HEK293 (cell line): Measurements from ENCODE around the gene DPYD.

Experiments used
- CTCF ChIA-PET: fragments of 350-600 bp; formaldehyde crosslinking; extraction: SDS; loops from one replicate; lab custom pipeline; 2021; ENCODE audit warnings: antibody characterized with exemption; lab: Yijun Ruan, JAX
- POLR2A ChIA-PET: fragments of 300-600 bp; formaldehyde crosslinking; extraction: SDS; loops from one replicate; lab custom pipeline; 2020; ENCODE audit warnings: antibody characterized with exemption, inconsistent platforms; lab: Yijun Ruan, JAX
- H3K27ac ChIP-seq: fragments of 200-500 bp; sonication (Bioruptor generic); 2 replicates; pipeline ENCODE4 v1.5.1; 2014; ENCODE audit warnings: low read depth, low read length, control low read depth, inconsistent platforms; ENCODE audit errors: extremely low read depth
- H3K36me3 ChIP-seq, 2 experiments: fragments of 200-500 bp in 1 of 2; sonication (Bioruptor generic) in 1 of 2; 1 replicate in 1 of 2; 2 replicates in 1 of 2; pipeline ENCODE4 v1.5.1; 2014 to 2017; ENCODE audit warnings: inconsistent platforms in 2 of 2, low read length in 2 of 2; ENCODE audit not compliant: control insufficient read depth in 2 of 2, insufficient read depth in 1 of 2
- H3K4me1 ChIP-seq: fragments of 200-500 bp; sonication (Bioruptor generic); 2 replicates; pipeline ENCODE4 v1.5.1; 2014; ENCODE audit warnings: mild to moderate bottlenecking, low read length, inconsistent platforms; ENCODE audit not compliant: control insufficient read depth, insufficient read depth
- H3K4me3 ChIP-seq: 2 replicates; pipeline ENCODE4 v1.5.1; 2011; ENCODE audit warnings: low read depth, mild to moderate bottlenecking, control low read depth, low read length, moderate library complexity
- H3K9me3 ChIP-seq: fragments of 200-500 bp; sonication (Bioruptor generic); 2 replicates; pipeline ENCODE4 v1.5.1; 2014; ENCODE audit warnings: low read depth, low read length, inconsistent platforms; ENCODE audit not compliant: control insufficient read depth, insufficient read depth
- GLI2 ChIP-seq: fragments of 450-650 bp; formaldehyde crosslinking; IDR thresholded peaks from 2 replicates; pipeline ENCODE4; 2017; ENCODE audit warnings: missing biosample characterization, missing genetic modification characterization, low read depth, borderline replicate concordance
- GLIS2 ChIP-seq: fragments of 450-650 bp; formaldehyde crosslinking; IDR thresholded peaks from 2 replicates; pipeline ENCODE4 v1.5.1; 2016; ENCODE audit warnings: missing biosample characterization, missing genetic modification characterization
- HOXA7 ChIP-seq: sonication (generic); formaldehyde crosslinking; IDR thresholded peaks from 2 replicates; pipeline ENCODE4 v1.8.1; 2022; ENCODE audit warnings: missing genetic modification reagents, borderline replicate concordance
- KLF1 ChIP-seq: fragments of 450-650 bp; formaldehyde crosslinking; IDR thresholded peaks from 2 replicates; pipeline ENCODE4 v1.5.1; 2016; ENCODE audit warnings: missing biosample characterization, missing genetic modification characterization
- PBX3 ChIP-seq: sonication (generic); formaldehyde crosslinking; IDR thresholded peaks from 2 replicates; pipeline ENCODE4 v1.8.1; 2022; ENCODE audit warnings: mild to moderate bottlenecking, moderate library complexity, missing genetic modification reagents
- SCRT1 ChIP-seq: fragments of 450-650 bp; formaldehyde crosslinking; IDR thresholded peaks from 2 replicates; pipeline ENCODE4 v1.5.1; 2016; ENCODE audit warnings: missing biosample characterization, missing genetic modification characterization, borderline replicate concordance
- YY2 ChIP-seq: fragments of 450-650 bp; formaldehyde crosslinking; IDR thresholded peaks from 2 replicates; pipeline ENCODE4 v1.5.1; 2016; ENCODE audit warnings: missing biosample characterization, missing genetic modification characterization
- ZNF114 ChIP-seq: fragments of 450-650 bp; formaldehyde crosslinking; IDR thresholded peaks from 2 replicates; pipeline ENCODE4 v1.5.0; 2017; ENCODE audit warnings: missing biosample characterization, missing genetic modification characterization
- ZNF184 ChIP-seq: fragments of 450-650 bp; IDR thresholded peaks from 2 replicates; pipeline ENCODE4 v1.5.1; 2018; ENCODE audit warnings: missing biosample characterization, mild to moderate bottlenecking, missing genetic modification characterization
- ZNF19 ChIP-seq: fragments of 450-650 bp; formaldehyde crosslinking; IDR thresholded peaks from 2 replicates; pipeline ENCODE4; 2016; ENCODE audit warnings: missing biosample characterization, missing genetic modification characterization, low read depth
- ZNF211 ChIP-seq: fragments of 450-650 bp; formaldehyde crosslinking; IDR thresholded peaks from 2 replicates; pipeline ENCODE4 v1.5.1; 2016; ENCODE audit warnings: low read depth, missing biosample characterization, missing genetic modification characterization
- ZNF221 ChIP-seq: fragments of 450-650 bp; formaldehyde crosslinking; IDR thresholded peaks from 2 replicates; pipeline ENCODE4 v1.5.1; 2017; ENCODE audit warnings: missing biosample characterization, missing genetic modification characterization, borderline replicate concordance
- ZNF292 ChIP-seq: fragments of 450-650 bp; formaldehyde crosslinking; IDR thresholded peaks from 2 replicates; pipeline ENCODE4 v1.5.1; 2016; ENCODE audit warnings: low read depth, missing biosample characterization, missing genetic modification characterization, borderline replicate concordance
- ZNF324 ChIP-seq: fragments of 450-650 bp; formaldehyde crosslinking; IDR thresholded peaks from 2 replicates; pipeline ENCODE4 v1.5.1; 2016; ENCODE audit warnings: missing biosample characterization, missing genetic modification characterization
- ZNF362 ChIP-seq: fragments of 450-650 bp; formaldehyde crosslinking; IDR thresholded peaks from 2 replicates; pipeline ENCODE4 v1.5.1; 2016; ENCODE audit warnings: missing biosample characterization, missing genetic modification characterization
- ZNF416 ChIP-seq: fragments of 450-650 bp; formaldehyde crosslinking; IDR thresholded peaks from 2 replicates; pipeline ENCODE4 v1.5.1; 2016; ENCODE audit warnings: missing biosample characterization, missing genetic modification characterization
- ZNF433 ChIP-seq: fragments of 450-650 bp; formaldehyde crosslinking; IDR thresholded peaks from 2 replicates; pipeline ENCODE4 v1.5.1; 2016; ENCODE audit warnings: missing biosample characterization, missing genetic modification characterization, low read depth
- ZNF544 ChIP-seq: fragments of 450-650 bp; formaldehyde crosslinking; IDR thresholded peaks from 2 replicates; pipeline ENCODE4 v1.5.0; 2017; ENCODE audit warnings: missing biosample characterization, missing genetic modification characterization
- ZNF548 ChIP-seq: fragments of 450-650 bp; formaldehyde crosslinking; IDR thresholded peaks from 2 replicates; pipeline ENCODE4 v1.5.1; 2016; ENCODE audit warnings: missing biosample characterization, missing genetic modification characterization
- ZNF664 ChIP-seq: fragments of 450-650 bp; formaldehyde crosslinking; IDR thresholded peaks from 2 replicates; pipeline ENCODE4 v1.5.1; 2016; ENCODE audit warnings: missing biosample characterization, missing genetic modification characterization
- ZNF791 ChIP-seq: fragments of 450-650 bp; formaldehyde crosslinking; IDR thresholded peaks from 2 replicates; pipeline ENCODE4 v1.5.1; 2016; ENCODE audit warnings: missing biosample characterization, missing genetic modification characterization
- ZNF837 ChIP-seq: fragments of 450-650 bp; formaldehyde crosslinking; IDR thresholded peaks from 2 replicates; pipeline ENCODE4 v1.5.1; 2016; ENCODE audit warnings: missing biosample characterization, missing genetic modification characterization
- TF ChIP-seq, protein P1 (sequence below): fragments of 450-650 bp; formaldehyde crosslinking; IDR thresholded peaks from 2 replicates; pipeline ENCODE4 v1.5.1; 2017; ENCODE audit warnings: missing biosample characterization, missing genetic modification characterization
- TF ChIP-seq, protein P2 (sequence below): IDR thresholded peaks from 2 replicates; pipeline ENCODE4 v1.6.1; 2011; ENCODE audit warnings: mild to moderate bottlenecking, low read depth, low read length, borderline replicate concordance
- TF ChIP-seq, protein P3 (sequence below): fragments of 450-650 bp; formaldehyde crosslinking; IDR thresholded peaks from 2 replicates; pipeline ENCODE4 v1.5.1; 2016; ENCODE audit warnings: missing biosample characterization, missing genetic modification characterization, borderline replicate concordance

Gene DPYD

GRCh38 chr1:97901017-97901658 is 19.7 kb downstream of the DPYD start:
- no peak overlapping the region for H3K4me3 ChIP-seq
- ChIA-PET POLR2A (no interaction called here), CTCF (interaction anchor here (0.6 kb wide), 1 partner anchor 12 kb away, joined by 3 read pairs; no protein-coding TSS in a partner anchor)
- no peaks in the 10 kb centered on the region for H3K36me3 ChIP-seq
- H3K4me1 ChIP-seq, result peaks cover 10% of the 10 kb centered on the region
- H3K27ac ChIP-seq, result no peak overlapping the region
- H3K9me3 ChIP-seq, result peaks cover 3% of the 10 kb centered on the region; the same call in 1 of the 2 replicates
- TF ChIP-seq ZNF19 (no peak), ZNF791 (tag by site-specific recombination) (no peak), PBX3 (CRISPR knock-in tag) (no peak), ZNF664 (tag by site-specific recombination) (no peak), SCRT1 (tag by site-specific recombination) (no peak), GLIS2 (tag by site-specific recombination) (no peak), KLF1 (tag by site-specific recombination) (no peak), ZNF114 (tag by site-specific recombination) (no peak), YY2 (tag by site-specific recombination) (no peak), ZNF544 (tag by site-specific recombination) (no peak), ZNF416 (tag by site-specific recombination) (no peak), GLI2 (tag by site-specific recombination) (no peak), ZNF292 (no peak), ZNF324 (no peak)
- TF ChIP-seq, protein P1, sequence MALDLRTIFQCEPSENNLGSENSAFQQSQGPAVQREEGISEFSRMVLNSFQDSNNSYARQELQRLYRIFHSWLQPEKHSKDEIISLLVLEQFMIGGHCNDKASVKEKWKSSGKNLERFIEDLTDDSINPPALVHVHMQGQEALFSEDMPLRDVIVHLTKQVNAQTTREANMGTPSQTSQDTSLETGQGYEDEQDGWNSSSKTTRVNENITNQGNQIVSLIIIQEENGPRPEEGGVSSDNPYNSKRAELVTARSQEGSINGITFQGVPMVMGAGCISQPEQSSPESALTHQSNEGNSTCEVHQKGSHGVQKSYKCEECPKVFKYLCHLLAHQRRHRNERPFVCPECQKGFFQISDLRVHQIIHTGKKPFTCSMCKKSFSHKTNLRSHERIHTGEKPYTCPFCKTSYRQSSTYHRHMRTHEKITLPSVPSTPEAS (tag by site-specific recombination), result no peak

- no peak overlapping the region for H3K4me3 ChIP-seq
- peaks cover 3% of the 10 kb centered on the region; the same call in 1 of the 2 replicates for H3K9me3 ChIP-seq
- TF ChIP-seq HOXA7 (CRISPR knock-in tag) (no peak), ZNF211 (tag by site-specific recombination) (no peak), ZNF362 (tag by site-specific recombination) (no peak), ZNF433 (no peak), YY2 (tag by site-specific recombination) (no peak), ZNF221 (tag by site-specific recombination) (no peak), ZNF837 (tag by site-specific recombination) (no peak), ZNF184 (tag by site-specific recombination) (no peak), ZNF548 (tag by site-specific recombination) (no peak)
- TF ChIP-seq, protein P2, sequence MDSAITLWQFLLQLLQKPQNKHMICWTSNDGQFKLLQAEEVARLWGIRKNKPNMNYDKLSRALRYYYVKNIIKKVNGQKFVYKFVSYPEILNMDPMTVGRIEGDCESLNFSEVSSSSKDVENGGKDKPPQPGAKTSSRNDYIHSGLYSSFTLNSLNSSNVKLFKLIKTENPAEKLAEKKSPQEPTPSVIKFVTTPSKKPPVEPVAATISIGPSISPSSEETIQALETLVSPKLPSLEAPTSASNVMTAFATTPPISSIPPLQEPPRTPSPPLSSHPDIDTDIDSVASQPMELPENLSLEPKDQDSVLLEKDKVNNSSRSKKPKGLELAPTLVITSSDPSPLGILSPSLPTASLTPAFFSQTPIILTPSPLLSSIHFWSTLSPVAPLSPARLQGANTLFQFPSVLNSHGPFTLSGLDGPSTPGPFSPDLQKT, result no peak
- TF ChIP-seq, protein P3, sequence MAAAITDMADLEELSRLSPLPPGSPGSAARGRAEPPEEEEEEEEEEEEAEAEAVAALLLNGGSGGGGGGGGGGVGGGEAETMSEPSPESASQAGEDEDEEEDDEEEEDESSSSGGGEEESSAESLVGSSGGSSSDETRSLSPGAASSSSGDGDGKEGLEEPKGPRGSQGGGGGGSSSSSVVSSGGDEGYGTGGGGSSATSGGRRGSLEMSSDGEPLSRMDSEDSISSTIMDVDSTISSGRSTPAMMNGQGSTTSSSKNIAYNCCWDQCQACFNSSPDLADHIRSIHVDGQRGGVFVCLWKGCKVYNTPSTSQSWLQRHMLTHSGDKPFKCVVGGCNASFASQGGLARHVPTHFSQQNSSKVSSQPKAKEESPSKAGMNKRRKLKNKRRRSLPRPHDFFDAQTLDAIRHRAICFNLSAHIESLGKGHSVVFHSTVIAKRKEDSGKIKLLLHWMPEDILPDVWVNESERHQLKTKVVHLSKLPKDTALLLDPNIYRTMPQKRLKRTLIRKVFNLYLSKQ, result no peak
- no peaks in the 10 kb centered on the region for H3K36me3 ChIP-seq
- H3K4me1 ChIP-seq, result peaks cover 8% of the 10 kb centered on the region
- no peak overlapping the region for H3K27ac ChIP-seq
- ChIA-PET CTCF (interaction anchor here (0.9 kb wide), 1 partner anchor 10 kb away, joined by 9 read pairs; no protein-coding TSS in a partner anchor), POLR2A (no interaction called here)
Observed at GRCh38 chr1:97898948-97899347, 21.9 kb downstream of the DPYD start.
